HCT116 (cell line): Measurements from ENCODE around the gene GJB5. TPM values are rescaled to one million over a fixed set of nuclear protein-coding genes. Genes with fewer than 3 reads are reported as not detected.
"Not testable (repeated sequence)": the region's sequence is repeated elsewhere in the genome, so short reads cannot be mapped to it uniquely, and the experiment has no call there.

Experiments
- ATAC-seq: fragments of 200-7000 bp; cut with Tn5 transposase; 2 replicates; pipeline ENCODE4 v1.9.1; 2020; ENCODE audit warnings: mild to moderate bottlenecking, moderate library complexity
- BruUV-seq: library from RNA; stranded (reverse); fragments of 400-500 nt; replicated peaks from 2 replicates; lab custom pipeline; 2021; lab: Mats Ljungman, UMichigan
- CTCF ChIA-PET: fragments of 300-600 bp; sonication (Branson Sonifier 250); formaldehyde crosslinking; loops from one replicate; lab custom pipeline; 2021; ENCODE audit warnings: antibody characterized with exemption; lab: Charles Lee
- POLR2A ChIA-PET: fragments of 300-600, 350-600 bp; sonication (Branson Sonifier 250); formaldehyde crosslinking; loops from one replicate; lab custom pipeline; 2021; ENCODE audit warnings: antibody characterized with exemption; lab: Charles Lee
- RAD21 ChIA-PET, 2 experiments: fragments of 300-600 bp; sonication (Branson Sonifier 250); formaldehyde crosslinking; loops; one replicate each; lab custom pipeline; 2023; ENCODE audit warnings: low total read pairs in 2 of 2; ENCODE audit not compliant: uncharacterized antibody in 2 of 2, unreplicated experiment in 2 of 2, low non-redundant PET in 1 of 2; lab: Charles Lee
- DNase-seq: peaks from one replicate; pipeline ENCODE4 v3.0.0-alpha.2; 2010; ENCODE audit warnings: low read depth, low spot score
- H2AFZ ChIP-seq: fragments of 200-600 bp; shearing (Covaris generic), sonication (generic); 2 replicates; pipeline ENCODE4 v1.6.1; 2017; ENCODE audit warnings: low read depth, mixed run types, mixed read lengths, antibody characterized with exemption, low read length; ENCODE audit not compliant: poor library complexity, severe bottlenecking
- H3K27ac ChIP-seq: 2 replicates; pipeline ENCODE4 v1.5.1; 2012; ENCODE audit warnings: low read depth, low read length
- H3K27me3 ChIP-seq: fragments of 200-600 bp; sonication (generic); 2 replicates; pipeline ENCODE4 v1.6.1; 2016; ENCODE audit warnings: mixed run types, low read length, mixed read lengths; ENCODE audit not compliant: insufficient read depth
- H3K36me3 ChIP-seq, 2 experiments: fragments of 200-500 bp in 1 of 2; fragments of 200-600 bp in 1 of 2; sonication (Bioruptor generic) in 1 of 2; sonication (generic) in 1 of 2; 2 replicates each; pipeline versions ENCODE4 v1.5.1 to v1.6.1; 2014 to 2016; ENCODE audit warnings: low read length in 2 of 2, inconsistent platforms in 1 of 2, mixed read lengths in 1 of 2, mixed run types in 1 of 2; ENCODE audit not compliant: insufficient read depth in 2 of 2, control insufficient read depth in 1 of 2
- H3K4me1 ChIP-seq, 2 experiments: fragments of 200-600 bp in 1 of 2; sonication (generic) in 1 of 2; 2 replicates each; pipeline versions ENCODE4 v1.5.1 to v1.6.1; 2012 to 2017; ENCODE audit warnings: low read length in 2 of 2, inconsistent platforms in 1 of 2, mild to moderate bottlenecking in 1 of 2, mixed read lengths in 1 of 2, mixed run types in 1 of 2, moderate library complexity in 1 of 2; ENCODE audit not compliant: insufficient read depth in 2 of 2, control insufficient read depth in 1 of 2
- H3K4me2 ChIP-seq: fragments of 200-600 bp; sonication (generic); 2 replicates; pipeline ENCODE4 v1.6.1; 2017; ENCODE audit warnings: mixed run types, low read length, mixed read lengths
- H3K4me3 ChIP-seq, 2 experiments: fragments of 200-600 bp in 1 of 2; sonication (generic) in 1 of 2; replicated peaks in 1 of 2; 2 replicates each; pipeline ENCODE4 v1.5.1; 2011 to 2016; ENCODE audit warnings: low read length in 2 of 2, control low read depth in 1 of 2, low read depth in 1 of 2, mild to moderate bottlenecking in 1 of 2, mixed read lengths in 1 of 2, mixed run types in 1 of 2
- H3K79me2 ChIP-seq: fragments of 200-600 bp; sonication (generic); 2 replicates; pipeline ENCODE4 v1.6.1; 2017; ENCODE audit warnings: mild to moderate bottlenecking, mixed run types, low read length, moderate library complexity, mixed read lengths; ENCODE audit not compliant: insufficient read depth
- H3K9ac ChIP-seq: fragments of 200-600 bp; sonication (generic); 2 replicates; pipeline ENCODE4 v1.6.1; 2016; ENCODE audit warnings: low read length, mixed read lengths
- H3K9me2 ChIP-seq: fragments of 200-600 bp; sonication (generic), shearing (Covaris generic); 2 replicates; pipeline ENCODE4 v1.6.1; 2017; ENCODE audit warnings: mixed run types, mild to moderate bottlenecking, moderate library complexity; ENCODE audit not compliant: insufficient read depth
- H3K9me3 ChIP-seq, 2 experiments: fragments of 200-500 bp in 1 of 2; fragments of 200-600 bp in 1 of 2; sonication (Bioruptor generic) in 1 of 2; sonication (generic) in 1 of 2; 2 replicates each; pipeline ENCODE4 v1.6.1; 2014 to 2017; ENCODE audit warnings: low read length in 2 of 2, mixed read lengths in 2 of 2, inconsistent platforms in 1 of 2, low read depth in 1 of 2, mild to moderate bottlenecking in 1 of 2, mixed run types in 1 of 2, moderate library complexity in 1 of 2; ENCODE audit not compliant: control insufficient read depth in 1 of 2, insufficient read depth in 1 of 2
- H4K20me1 ChIP-seq: fragments of 200-600 bp; sonication (generic), shearing (Covaris generic); 2 replicates; pipeline ENCODE4 v1.6.1; 2017; ENCODE audit warnings: mixed run types, mild to moderate bottlenecking, moderate library complexity; ENCODE audit not compliant: insufficient read depth
- CBX3 ChIP-seq: IDR thresholded peaks from 2 replicates; pipeline ENCODE4 v1.6.1; 2012; ENCODE audit warnings: low read depth
- EGR1 ChIP-seq: IDR thresholded peaks from 2 replicates; pipeline ENCODE4 v1.6.1; 2012; ENCODE audit warnings: low read depth
- ELF1 ChIP-seq: IDR thresholded peaks from 2 replicates; pipeline ENCODE4 v1.6.1; 2012; ENCODE audit warnings: low read depth, borderline replicate concordance
- EZH2phosphoT487 ChIP-seq: fragments of 200-600 bp; IDR thresholded peaks from 2 replicates; pipeline ENCODE4 v1.6.1; 2018; ENCODE audit warnings: antibody characterized with exemption, borderline replicate concordance
- TCF7L2 ChIP-seq: IDR thresholded peaks from 2 replicates; pipeline ENCODE4 v1.7.0; 2011; ENCODE audit warnings: borderline replicate concordance, inconsistent platforms; ENCODE audit not compliant: insufficient read depth, insufficient read length; ENCODE audit errors: extremely low read depth
- ZFX ChIP-seq: fragments of 450-650 bp; IDR thresholded peaks from 2 replicates; pipeline ENCODE4 v1.6.1; 2017
- intact Hi-C: fragments of 100-400 bp; cut with micrococcal nuclease; formaldehyde crosslinking; loops from 2 replicates; pipeline ENCODE4 v1.10.0; 2022
- total RNA-seq: library from RNA; stranded (reverse); gene quantifications from one replicate; pipeline ENCODE4 v1.2.1, GENCODE V29; 2021; ENCODE audit not compliant: unreplicated experiment
- TF ChIP-seq, protein P1 (sequence below): IDR thresholded peaks from 2 replicates; pipeline ENCODE4 v1.6.1; 2012; ENCODE audit warnings: low read depth
- TF ChIP-seq, protein P2 (sequence below): IDR thresholded peaks from 2 replicates; pipeline ENCODE4 v1.6.1; 2012

The GJB5 gene
- total RNA-seq, 1 experiment from 2014 or later = 4.6 TPM

DNA sequence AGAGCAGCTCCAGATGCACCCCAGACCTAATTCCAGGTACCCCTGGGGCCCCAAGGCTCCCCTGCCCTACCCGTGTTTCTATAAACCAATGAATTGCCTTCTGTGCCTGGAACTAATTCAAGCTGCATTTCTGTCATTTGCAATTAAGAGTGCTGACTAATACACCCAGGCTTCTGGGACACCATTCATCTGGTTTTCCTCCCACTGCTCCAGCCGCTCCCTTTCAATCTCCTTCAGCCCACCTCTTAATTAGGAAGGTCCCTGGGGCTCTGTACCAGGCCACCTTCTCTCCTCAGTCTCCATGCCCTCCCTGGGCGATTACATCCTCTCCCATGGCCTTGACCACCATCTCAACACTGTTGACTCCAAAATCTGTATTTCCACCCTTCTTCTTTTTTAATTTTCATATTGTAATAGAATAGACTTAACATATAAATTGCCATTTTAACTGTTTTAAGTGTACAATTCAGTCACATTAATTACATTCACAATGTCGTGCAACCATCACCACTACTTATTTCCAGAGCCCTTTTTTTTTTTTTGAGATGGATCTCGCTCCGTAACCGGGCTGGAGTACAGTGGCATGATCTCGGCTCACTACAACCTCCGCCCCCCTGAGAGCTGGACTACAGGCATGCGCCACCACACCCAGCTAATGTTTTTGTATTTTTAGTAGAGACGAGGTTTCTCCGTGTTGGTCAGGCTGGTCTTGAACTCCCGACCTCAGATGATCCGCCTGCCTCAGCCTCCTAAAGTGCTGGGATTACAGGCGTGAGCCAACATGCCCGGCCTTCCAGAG lies 16.9 kb downstream of the GJB5 start:
- Histone ChIP-seq H4K20me1 (no peaks in the 10 kb centered on the region), H3K9me2 (no peaks in the 10 kb centered on the region), H3K4me2 (peak overlapping the region; percentile 56), H3K9ac (no peak overlapping the region), H2AFZ (no peak overlapping the region), H3K4me1 (peaks cover 9 to 29% of the 10 kb centered on the region in 2 experiments), H3K27ac (no peak overlapping the region), H3K79me2 (no peaks in the 10 kb centered on the region), H3K9me3 (no peaks in the 10 kb centered on the region), H3K36me3 (no peaks in the 10 kb centered on the region), H3K27me3 (no peaks in the 10 kb centered on the region), H3K4me3 (no peak overlapping the region)
- ChIA-PET RAD21 (no interaction called here), CTCF (no interaction called here), POLR2A (no interaction called here)
- intact Hi-C loops = no loop called here
- no TSS peak for BruUV-seq
- DNase-seq (no peak), ATAC-seq (peak; percentile 52; the same call in 1 of the 2 replicates)
- TF ChIP-seq ELF1 (no peak), TCF7L2 (no peak), ZFX (no peak), EGR1 (no peak), EZH2phosphoT487 (no peak), CBX3 (no peak)
- TF ChIP-seq, protein P1, sequence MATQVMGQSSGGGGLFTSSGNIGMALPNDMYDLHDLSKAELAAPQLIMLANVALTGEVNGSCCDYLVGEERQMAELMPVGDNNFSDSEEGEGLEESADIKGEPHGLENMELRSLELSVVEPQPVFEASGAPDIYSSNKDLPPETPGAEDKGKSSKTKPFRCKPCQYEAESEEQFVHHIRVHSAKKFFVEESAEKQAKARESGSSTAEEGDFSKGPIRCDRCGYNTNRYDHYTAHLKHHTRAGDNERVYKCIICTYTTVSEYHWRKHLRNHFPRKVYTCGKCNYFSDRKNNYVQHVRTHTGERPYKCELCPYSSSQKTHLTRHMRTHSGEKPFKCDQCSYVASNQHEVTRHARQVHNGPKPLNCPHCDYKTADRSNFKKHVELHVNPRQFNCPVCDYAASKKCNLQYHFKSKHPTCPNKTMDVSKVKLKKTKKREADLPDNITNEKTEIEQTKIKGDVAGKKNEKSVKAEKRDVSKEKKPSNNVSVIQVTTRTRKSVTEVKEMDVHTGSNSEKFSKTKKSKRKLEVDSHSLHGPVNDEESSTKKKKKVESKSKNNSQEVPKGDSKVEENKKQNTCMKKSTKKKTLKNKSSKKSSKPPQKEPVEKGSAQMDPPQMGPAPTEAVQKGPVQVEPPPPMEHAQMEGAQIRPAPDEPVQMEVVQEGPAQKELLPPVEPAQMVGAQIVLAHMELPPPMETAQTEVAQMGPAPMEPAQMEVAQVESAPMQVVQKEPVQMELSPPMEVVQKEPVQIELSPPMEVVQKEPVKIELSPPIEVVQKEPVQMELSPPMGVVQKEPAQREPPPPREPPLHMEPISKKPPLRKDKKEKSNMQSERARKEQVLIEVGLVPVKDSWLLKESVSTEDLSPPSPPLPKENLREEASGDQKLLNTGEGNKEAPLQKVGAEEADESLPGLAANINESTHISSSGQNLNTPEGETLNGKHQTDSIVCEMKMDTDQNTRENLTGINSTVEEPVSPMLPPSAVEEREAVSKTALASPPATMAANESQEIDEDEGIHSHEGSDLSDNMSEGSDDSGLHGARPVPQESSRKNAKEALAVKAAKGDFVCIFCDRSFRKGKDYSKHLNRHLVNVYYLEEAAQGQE = no peak
- TF ChIP-seq, protein P2, sequence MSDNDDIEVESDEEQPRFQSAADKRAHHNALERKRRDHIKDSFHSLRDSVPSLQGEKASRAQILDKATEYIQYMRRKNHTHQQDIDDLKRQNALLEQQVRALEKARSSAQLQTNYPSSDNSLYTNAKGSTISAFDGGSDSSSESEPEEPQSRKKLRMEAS = no peak

DNA sequence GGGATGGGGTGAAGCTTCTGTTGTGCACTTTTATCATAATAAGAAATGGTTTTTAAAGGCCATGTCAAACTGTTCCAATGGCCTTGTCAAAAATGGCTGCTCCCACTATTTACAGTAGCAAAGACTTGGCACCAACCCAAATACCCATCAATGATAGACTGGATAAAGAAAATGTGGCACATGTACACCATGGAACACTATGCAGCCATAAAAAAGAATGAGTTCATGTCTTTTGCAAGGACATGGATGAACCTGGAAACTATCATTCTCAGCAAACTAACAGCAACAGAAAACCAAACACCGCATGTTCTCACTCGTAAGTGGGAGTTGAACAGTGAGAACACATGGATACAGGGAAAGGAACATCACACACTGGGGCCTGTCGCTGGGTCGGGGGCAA lies 18.3 kb downstream of the GJB5 start:
- POLR2A ChIA-PET, H3K9me3 ChIP-seq, RAD21 ChIA-PET, H3K9me2 ChIP-seq, H3K36me3 ChIP-seq, ATAC-seq, H3K79me2 ChIP-seq, intact Hi-C loops, H4K20me1 ChIP-seq, H3K27ac ChIP-seq, H2AFZ ChIP-seq, BruUV-seq, H3K4me2 ChIP-seq, DNase-seq, H3K9ac ChIP-seq, H3K4me3 ChIP-seq, H3K27me3 ChIP-seq, CTCF ChIA-PET: not testable (repeated sequence)
- peaks cover 9 to 32% of the 10 kb centered on the region in 2 experiments for H3K4me1 ChIP-seq
